Measurements from ENCODE around the gene PCDHGB6.

The PCDHGB6 gene

GRCh38 chr5:141437221-141437620 lies 29.4 kb downstream of the PCDHGB6 start:
- no peak overlapping the region for H3K27ac ChIP-seq (ENCODE audit: low read depth, low read length)

GRCh38 chr5:141439411-141440141 lies 31.8 kb downstream of the PCDHGB6 start:
- no peak overlapping the region for H3K9ac ChIP-seq (ENCODE audit: low read depth in 1 of 2, low read length in 2 of 2)
- no peaks in the 10 kb centered on the region for H3K36me3 ChIP-seq (ENCODE audit: control insufficient read depth in 1 of 2, insufficient read depth in 2 of 2, low read length in 2 of 2)
- H3K9me3 ChIP-seq (ENCODE audit: control insufficient read depth in 1 of 2, low read length in 2 of 2), result peaks cover 9 to 17% of the 10 kb centered on the region in 2 donors
- H3K4me3 ChIP-seq (ENCODE audit: low read depth in 1 of 2, low read length in 2 of 2), result no peak overlapping the region
- no peak overlapping the region for H3K27ac ChIP-seq (ENCODE audit: low read depth, low read length)
- no peaks in the 10 kb centered on the region for H3K27me3 ChIP-seq (ENCODE audit: control insufficient read depth in 1 of 2, insufficient read depth in 2 of 2, low read length in 2 of 2)
- no peaks in the 10 kb centered on the region for H3K4me1 ChIP-seq (ENCODE audit: control insufficient read depth in 1 of 2, insufficient read depth in 2 of 2, low read length in 2 of 2)

More at GRCh38 chr5:141437221-141437620, 29.4 kb downstream of the PCDHGB6 start:
- Histone ChIP-seq H3K4me1 (ENCODE audit: control insufficient read depth in 1 of 2, insufficient read depth in 2 of 2, low read length in 2 of 2) (no peaks in the 10 kb centered on the region), H3K9me3 (ENCODE audit: control insufficient read depth in 1 of 2, low read length in 2 of 2) (peaks cover 13 to 25% of the 10 kb centered on the region in 2 donors), H3K27me3 (ENCODE audit: control insufficient read depth in 1 of 2, insufficient read depth in 2 of 2, low read length in 2 of 2) (no peaks in the 10 kb centered on the region), H3K36me3 (ENCODE audit: control insufficient read depth in 1 of 2, insufficient read depth in 2 of 2, low read length in 2 of 2) (no peaks in the 10 kb centered on the region), H3K9ac (ENCODE audit: low read depth in 1 of 2, low read length in 2 of 2) (no peak overlapping the region), H3K4me3 (ENCODE audit: low read depth in 1 of 2, low read length in 2 of 2) (no peak overlapping the region)

GRCh38 chr5:141440341-141440740 lies 32.5 kb downstream of the PCDHGB6 start:
- no peaks in the 10 kb centered on the region for H3K4me1 ChIP-seq (ENCODE audit: control insufficient read depth in 1 of 2, insufficient read depth in 2 of 2, low read length in 2 of 2)
- no peak overlapping the region for H3K9ac ChIP-seq (ENCODE audit: low read depth in 1 of 2, low read length in 2 of 2)
- H3K4me3 ChIP-seq (ENCODE audit: low read depth in 1 of 2, low read length in 2 of 2), result no peak overlapping the region
- no peak overlapping the region for H3K27ac ChIP-seq (ENCODE audit: low read depth, low read length)
- peaks cover 9 to 17% of the 10 kb centered on the region in 2 donors for H3K9me3 ChIP-seq (ENCODE audit: control insufficient read depth in 1 of 2, low read length in 2 of 2)
- H3K36me3 ChIP-seq (ENCODE audit: control insufficient read depth in 1 of 2, insufficient read depth in 2 of 2, low read length in 2 of 2), result no peaks in the 10 kb centered on the region
- H3K27me3 ChIP-seq (ENCODE audit: control insufficient read depth in 1 of 2, insufficient read depth in 2 of 2, low read length in 2 of 2), result no peaks in the 10 kb centered on the region

- H3K9ac ChIP-seq (ENCODE audit: low read depth in 1 of 2, low read length in 2 of 2), result no peak overlapping the region
- H3K9me3 ChIP-seq (ENCODE audit: control insufficient read depth in 1 of 2, low read length in 2 of 2), result peaks cover 9 to 17% of the 10 kb centered on the region in 2 donors
- H3K4me3 ChIP-seq (ENCODE audit: low read depth in 1 of 2, low read length in 2 of 2), result no peak overlapping the region
- H3K27me3 ChIP-seq (ENCODE audit: control insufficient read depth in 1 of 2, insufficient read depth in 2 of 2, low read length in 2 of 2), result no peaks in the 10 kb centered on the region
- H3K27ac ChIP-seq (ENCODE audit: low read depth, low read length), result no peak overlapping the region
- H3K36me3 ChIP-seq (ENCODE audit: control insufficient read depth in 1 of 2, insufficient read depth in 2 of 2, low read length in 2 of 2), result no peaks in the 10 kb centered on the region
- H3K4me1 ChIP-seq (ENCODE audit: control insufficient read depth in 1 of 2, insufficient read depth in 2 of 2, low read length in 2 of 2), result no peaks in the 10 kb centered on the region
These were observed 33.9 kb downstream of the PCDHGB6 start for GRCh38 chr5:141441571-141442170.
